ENCODE data around the gene PLIN4. TPM values are rescaled to one million over a fixed set of nuclear protein-coding genes. Genes with fewer than 3 reads are reported as not detected.

Gene PLIN4
- total RNA-seq, 1 experiment from 2014 or later = 2.3 TPM

DNA sequence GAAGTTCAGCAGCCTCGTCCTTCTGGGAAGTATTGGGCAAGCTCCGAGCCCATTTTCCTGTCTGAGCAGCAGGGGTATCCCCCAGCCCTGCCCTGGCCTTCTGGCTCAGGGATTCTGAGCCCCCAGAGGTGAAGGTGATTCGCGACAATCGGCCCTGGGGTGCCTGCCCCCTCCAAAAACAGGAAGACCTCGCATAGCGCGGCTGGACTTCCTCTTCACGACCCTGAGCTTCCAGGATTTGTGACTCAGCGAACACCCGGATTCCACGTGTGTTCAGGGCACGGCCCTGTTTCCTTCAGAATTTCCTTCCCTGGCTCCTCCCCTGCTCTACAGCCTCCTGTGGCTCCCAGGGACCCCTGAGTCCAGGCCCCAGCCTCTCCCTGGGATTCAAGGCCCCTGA lies 41.3 kb upstream of the PLIN4 start, which contains the start of gene SEMA6B:
Gene SEMA6B (minus strand): TSS at position 116 of the 400 bp plus-strand sequence. CDS start 1,227 bp downstream, outside the sequence.
- Histone ChIP-seq H3K4me3 (replicated peaks in 1 of 2; ENCODE audit: low read depth in 1 of 2, low read length in 2 of 2) (no peak within 1 kb of the TSS), H4K20me1 (ENCODE audit: insufficient read depth) (no peaks in the 10 kb centered on the region), H3K36me3 (ENCODE audit: control insufficient read depth in 1 of 2, insufficient read depth in 2 of 2, low read length in 2 of 2) (peaks cover 0 to 10% of the 10 kb centered on the region in 2 experiments; a peak in 3 of 4 replicates), H2AFZ (ENCODE audit: low read depth, low read length, poor library complexity, severe bottlenecking) (no peak within 1 kb of the TSS), H3K79me2 (ENCODE audit: insufficient read depth, low read length) (peaks cover 3% of the 10 kb centered on the region; the same call in 1 of the 2 replicates), H3K27ac (ENCODE audit: low read depth, low read length) (no peak within 1 kb of the TSS), H3K9ac (ENCODE audit: low read length) (no peak within 1 kb of the TSS), H3K9me2 (ENCODE audit: insufficient read depth) (no peaks in the 10 kb centered on the region), H3K27me3 (ENCODE audit: insufficient read depth, low read length) (no peaks in the 10 kb centered on the region), H3K4me2 (ENCODE audit: low read length) (no peak within 1 kb of the TSS), H3K4me1 (ENCODE audit: control insufficient read depth in 1 of 2, insufficient read depth in 2 of 2, low read length in 2 of 2) (peaks cover 12 to 27% of the 10 kb centered on the region in 2 experiments), H3K9me3 (ENCODE audit: control insufficient read depth in 1 of 2, insufficient read depth in 1 of 2, low read depth in 1 of 2, low read length in 2 of 2) (no peaks in the 10 kb centered on the region)
- DNase-seq (ENCODE audit: low read depth, low spot score) (no peak), ATAC-seq (no peak)
- intact Hi-C loops (cut with micrococcal nuclease) = no loop called here
- CTCF ChIA-PET = interaction anchor here (0.9 to 1.4 kb wide), 2 partner anchors 7 to 117 kb away, joined by 3 to 4 read pairs; no protein-coding TSS in a partner anchor
- TF ChIP-seq EZH2phosphoT487 (IDR thresholded peaks at IDR 0.05; ENCODE audit: borderline replicate concordance) (no peak), ZFX (IDR thresholded peaks at IDR 0.05) (no peak), ELF1 (IDR thresholded peaks at IDR 0.05; ENCODE audit: borderline replicate concordance, low read depth) (no peak), SP1 (IDR thresholded peaks at IDR 0.05; ENCODE audit: low read depth) (no peak)
- POLR2A ChIA-PET = no interaction called here
- no TSS peak for BruUV-seq (replicated peaks)
- RAD21 ChIA-PET (ENCODE audit: low non-redundant PET in 1 of 2, low total read pairs in 2 of 2, uncharacterized antibody in 2 of 2, unreplicated experiment in 2 of 2) = no interaction called here

DNA sequence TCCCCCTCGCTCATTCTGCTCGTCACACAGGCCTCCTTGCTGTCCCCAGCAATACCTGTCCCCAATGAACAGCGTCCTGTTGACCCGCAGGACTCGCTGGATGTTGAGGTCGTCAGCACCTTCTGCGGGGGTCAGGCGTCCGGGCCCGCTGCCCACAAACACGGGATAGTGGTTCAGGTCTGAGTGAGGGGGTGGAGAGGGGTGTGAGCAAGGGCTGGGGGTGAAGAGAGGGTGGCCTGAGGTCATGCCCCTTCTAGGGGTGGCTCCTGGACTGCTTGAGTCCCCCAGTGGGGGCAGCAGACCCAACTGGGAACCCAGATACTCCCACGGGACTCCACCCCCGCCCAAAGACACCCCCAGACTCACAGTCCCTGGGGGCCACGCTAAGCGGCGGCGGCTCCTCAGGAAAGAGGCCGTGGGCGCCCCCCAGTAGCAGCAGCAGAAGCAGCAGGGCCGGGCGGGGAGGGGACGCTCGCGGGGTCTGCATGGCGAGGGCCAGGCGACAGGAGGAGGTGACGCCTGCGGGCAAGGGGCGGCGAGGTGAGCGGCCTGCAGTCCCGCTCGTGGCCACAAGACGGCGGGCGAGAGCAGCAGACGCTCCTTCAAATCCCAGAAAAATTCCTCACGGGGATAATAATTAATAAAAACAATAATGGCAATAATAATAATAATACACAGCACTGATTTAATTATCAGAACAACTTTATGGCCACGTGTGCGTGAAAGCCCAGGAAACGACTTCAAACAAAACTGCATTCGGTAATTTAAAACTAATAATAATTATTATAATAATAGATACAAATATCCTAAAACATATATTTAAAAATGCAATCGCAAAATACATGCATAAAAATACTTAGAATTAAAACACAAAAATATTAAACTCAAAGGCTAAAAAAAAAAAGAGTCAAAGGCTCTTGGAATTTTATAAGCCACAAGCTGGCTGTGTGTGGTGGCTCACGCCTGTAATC lies 40.0 kb upstream of the PLIN4 start:
- Histone ChIP-seq H3K4me3 (replicated peaks in 1 of 2; ENCODE audit: low read depth in 1 of 2, low read length in 2 of 2) (no peak overlapping the region), H3K36me3 (ENCODE audit: control insufficient read depth in 1 of 2, insufficient read depth in 2 of 2, low read length in 2 of 2) (peaks cover 9 to 18% of the 10 kb centered on the region in 2 experiments; a peak in 3 of 4 replicates), H3K27me3 (ENCODE audit: insufficient read depth, low read length) (no peaks in the 10 kb centered on the region), H3K9me2 (ENCODE audit: insufficient read depth) (no peaks in the 10 kb centered on the region), H3K4me1 (ENCODE audit: control insufficient read depth in 1 of 2, insufficient read depth in 2 of 2, low read length in 2 of 2) (peaks cover 8 to 26% of the 10 kb centered on the region in 2 experiments), H3K79me2 (ENCODE audit: insufficient read depth, low read length) (peaks cover 3% of the 10 kb centered on the region; the same call in 1 of the 2 replicates), H3K9me3 (ENCODE audit: control insufficient read depth in 1 of 2, insufficient read depth in 1 of 2, low read depth in 1 of 2, low read length in 2 of 2) (no peaks in the 10 kb centered on the region), H3K27ac (ENCODE audit: low read depth, low read length) (peak overlapping the region; percentile 40; the same call in 1 of the 2 replicates), H3K4me2 (ENCODE audit: low read length) (peak overlapping the region; percentile 32; the same call in 1 of the 2 replicates), H2AFZ (ENCODE audit: low read depth, low read length, poor library complexity, severe bottlenecking) (no peak overlapping the region), H4K20me1 (ENCODE audit: insufficient read depth) (no peaks in the 10 kb centered on the region), H3K9ac (ENCODE audit: low read length) (no peak overlapping the region)
- no peak for TF ChIP-seq SRF (IDR thresholded peaks at IDR 0.05; ENCODE audit: low read depth)
- no peak for TF ChIP-seq EZH2 (IDR thresholded peaks at IDR 0.05)
- TF ChIP-seq POLR2AphosphoS5 (IDR thresholded peaks at IDR 0.05; ENCODE audit: low read depth, low read length) = no peak
- TF ChIP-seq CBX3 (IDR thresholded peaks at IDR 0.05; ENCODE audit: low read depth) = no peak
- no peak for TF ChIP-seq SP1 (IDR thresholded peaks at IDR 0.05; ENCODE audit: low read depth)
- no peak for TF ChIP-seq CEBPB (IDR thresholded peaks at IDR 0.05; ENCODE audit: low read depth)
- no peak for TF ChIP-seq YY1 (IDR thresholded peaks at IDR 0.05; ENCODE audit: extremely low read depth, insufficient replicate concordance, low read depth, low read length)
- TF ChIP-seq SIN3A (IDR thresholded peaks at IDR 0.05; ENCODE audit: low read depth) = no peak
- TF ChIP-seq, protein P1, sequence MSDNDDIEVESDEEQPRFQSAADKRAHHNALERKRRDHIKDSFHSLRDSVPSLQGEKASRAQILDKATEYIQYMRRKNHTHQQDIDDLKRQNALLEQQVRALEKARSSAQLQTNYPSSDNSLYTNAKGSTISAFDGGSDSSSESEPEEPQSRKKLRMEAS (IDR thresholded peaks at IDR 0.05) = no peak
- TF ChIP-seq, protein P2, sequence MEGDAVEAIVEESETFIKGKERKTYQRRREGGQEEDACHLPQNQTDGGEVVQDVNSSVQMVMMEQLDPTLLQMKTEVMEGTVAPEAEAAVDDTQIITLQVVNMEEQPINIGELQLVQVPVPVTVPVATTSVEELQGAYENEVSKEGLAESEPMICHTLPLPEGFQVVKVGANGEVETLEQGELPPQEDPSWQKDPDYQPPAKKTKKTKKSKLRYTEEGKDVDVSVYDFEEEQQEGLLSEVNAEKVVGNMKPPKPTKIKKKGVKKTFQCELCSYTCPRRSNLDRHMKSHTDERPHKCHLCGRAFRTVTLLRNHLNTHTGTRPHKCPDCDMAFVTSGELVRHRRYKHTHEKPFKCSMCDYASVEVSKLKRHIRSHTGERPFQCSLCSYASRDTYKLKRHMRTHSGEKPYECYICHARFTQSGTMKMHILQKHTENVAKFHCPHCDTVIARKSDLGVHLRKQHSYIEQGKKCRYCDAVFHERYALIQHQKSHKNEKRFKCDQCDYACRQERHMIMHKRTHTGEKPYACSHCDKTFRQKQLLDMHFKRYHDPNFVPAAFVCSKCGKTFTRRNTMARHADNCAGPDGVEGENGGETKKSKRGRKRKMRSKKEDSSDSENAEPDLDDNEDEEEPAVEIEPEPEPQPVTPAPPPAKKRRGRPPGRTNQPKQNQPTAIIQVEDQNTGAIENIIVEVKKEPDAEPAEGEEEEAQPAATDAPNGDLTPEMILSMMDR (IDR thresholded peaks at IDR 0.05 in 2 of 3, conservative IDR thresholded peaks at IDR 0.05 in 1 of 3; ENCODE audit: borderline replicate concordance in 1 of 3, insufficient read depth in 1 of 3, low read depth in 2 of 3, low read length in 2 of 3) = peak; percentile 69 to 97 (median 82)
- TF ChIP-seq FOSL1 (IDR thresholded peaks at IDR 0.05; ENCODE audit: low read depth) = no peak
- TF ChIP-seq JUND (IDR thresholded peaks at IDR 0.05) = no peak
- peak; percentile 59 for TF ChIP-seq RAD21 (IDR thresholded peaks at IDR 0.05; ENCODE audit: low read depth)
- TF ChIP-seq, protein P3, sequence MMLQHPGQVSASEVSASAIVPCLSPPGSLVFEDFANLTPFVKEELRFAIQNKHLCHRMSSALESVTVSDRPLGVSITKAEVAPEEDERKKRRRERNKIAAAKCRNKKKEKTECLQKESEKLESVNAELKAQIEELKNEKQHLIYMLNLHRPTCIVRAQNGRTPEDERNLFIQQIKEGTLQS (IDR thresholded peaks at IDR 0.05) = no peak
- no peak for TF ChIP-seq EGR1 (IDR thresholded peaks at IDR 0.05; ENCODE audit: low read depth)
- no peak for TF ChIP-seq ZFX (IDR thresholded peaks at IDR 0.05)
- intact Hi-C loops (cut with micrococcal nuclease) = loop anchor here (1.0 kb wide), 1 partner anchor 78 kb away; no protein-coding TSS in a partner anchor
- ChIA-PET CTCF (interaction anchor here (0.9 to 1.4 kb wide), 2 partner anchors 9 to 119 kb away, joined by 3 to 4 read pairs; no protein-coding TSS in a partner anchor), POLR2A (interaction anchor here (1.1 kb wide), 1 partner anchor 23 kb away, joined by 3 read pairs; the partner anchor contains the start of gene PLIN5), RAD21 (ENCODE audit: low non-redundant PET in 1 of 2, low total read pairs in 2 of 2, uncharacterized antibody in 2 of 2, unreplicated experiment in 2 of 2) (interaction anchor here (0.6 to 0.7 kb wide), 3 partner anchors 9 to 109 kb away, joined by 3 read pairs; no protein-coding TSS in a partner anchor)
- no peak for DNase-seq (ENCODE audit: low read depth, low spot score)
- ATAC-seq = no peak
- BruUV-seq (replicated peaks) = no TSS peak
